ENCODE data around the gene GRK4.
A peak's percentile ranks its signal among the peaks of the same experiment; 100 is the strongest.
"Not testable (repeated sequence)": the region's sequence is repeated elsewhere in the genome, so short reads cannot be mapped to it uniquely, and the experiment has no call there.

GRK4 gene

GRCh38 chr4:2941138-2942036 lies 22.0 kb upstream of the GRK4 start:
- no peak for DNase-seq (ENCODE audit: low read depth in 1 of 2, low spot score in 1 of 2)

- no peak for DNase-seq (ENCODE audit: low read depth in 1 of 2, low spot score in 1 of 2)
Measured at GRCh38 chr4:2942037-2942531, 21.3 kb upstream of the GRK4 start.

DNA sequence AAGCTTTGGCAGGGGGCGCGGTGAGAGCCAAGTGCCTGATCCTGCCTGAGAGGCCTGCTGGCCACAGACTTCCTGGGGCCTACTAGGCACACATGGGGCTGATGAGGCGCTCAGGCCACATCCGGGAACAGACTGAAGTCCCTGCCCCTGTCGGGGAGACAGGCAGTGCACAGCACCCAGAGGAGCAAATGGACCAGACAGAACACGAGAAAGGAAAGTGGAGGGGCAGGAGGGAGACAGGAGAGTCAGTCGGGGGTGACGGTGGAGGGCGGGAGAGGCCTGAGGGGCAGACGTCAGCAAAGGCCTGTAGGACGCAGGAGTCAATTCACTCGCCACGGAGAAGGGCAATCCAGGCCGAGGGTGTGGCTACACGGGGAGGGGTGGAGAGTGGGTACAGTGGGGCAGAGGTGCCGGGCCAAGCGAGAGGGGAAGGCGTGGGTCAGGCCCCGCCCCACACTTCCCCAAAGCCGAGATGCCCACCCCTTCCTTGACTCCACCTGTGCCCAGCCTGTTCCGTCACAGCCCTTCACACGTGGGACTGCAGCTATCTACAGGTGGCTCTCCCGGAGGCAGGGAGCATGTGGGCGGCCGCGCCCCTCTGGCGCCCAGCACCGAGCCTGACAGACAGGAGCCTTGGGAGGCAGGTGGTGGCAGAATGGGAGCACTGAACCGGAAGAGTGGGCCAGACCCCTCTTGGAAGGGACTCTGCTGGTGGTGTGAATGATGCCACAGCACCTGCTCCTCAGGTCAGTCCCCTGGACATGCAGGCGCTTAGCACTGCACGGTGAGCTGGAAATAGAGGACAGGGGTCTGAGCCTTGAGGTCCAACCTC lies 20.6 kb upstream of the GRK4 start:
- DNase-seq (ENCODE audit: low read depth in 1 of 2, low spot score in 1 of 2), result no peak

DNA sequence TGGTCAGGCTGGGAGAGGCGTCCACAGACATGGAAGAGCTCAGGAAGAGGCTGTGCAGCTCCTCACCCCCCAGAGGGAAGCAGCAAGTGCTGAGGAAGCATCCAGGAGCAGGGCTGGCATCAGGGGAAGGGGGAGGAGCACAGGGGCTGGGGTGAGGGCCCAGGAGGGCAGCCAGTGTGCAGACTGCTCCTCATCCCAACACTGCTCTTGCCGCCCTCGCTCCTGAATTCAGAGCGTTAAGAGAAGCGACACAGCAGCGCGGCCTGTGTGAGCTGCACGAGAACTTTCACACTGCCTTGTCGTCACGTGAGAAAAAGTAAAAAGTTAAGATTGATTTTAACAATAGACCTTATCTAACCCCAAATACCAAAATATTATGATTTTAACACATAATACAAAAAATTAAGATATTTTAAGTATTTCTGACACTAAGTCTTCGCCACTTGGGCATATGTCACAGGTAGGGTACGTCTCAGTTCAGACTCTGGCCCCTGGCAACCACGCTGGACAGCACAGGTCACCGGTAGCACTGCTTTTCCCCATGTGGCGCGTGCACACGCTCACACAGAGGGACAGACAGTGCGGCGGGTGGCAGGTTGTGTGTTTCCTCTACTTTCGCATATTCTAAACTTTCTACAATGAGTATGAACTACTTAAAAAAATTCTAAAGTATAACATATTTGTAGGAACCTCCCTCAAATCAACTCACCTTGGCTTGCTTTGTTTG lies 19.8 kb upstream of the GRK4 start:
- DNase-seq (ENCODE audit: low read depth in 1 of 2, low spot score in 1 of 2), result no peak

DNA sequence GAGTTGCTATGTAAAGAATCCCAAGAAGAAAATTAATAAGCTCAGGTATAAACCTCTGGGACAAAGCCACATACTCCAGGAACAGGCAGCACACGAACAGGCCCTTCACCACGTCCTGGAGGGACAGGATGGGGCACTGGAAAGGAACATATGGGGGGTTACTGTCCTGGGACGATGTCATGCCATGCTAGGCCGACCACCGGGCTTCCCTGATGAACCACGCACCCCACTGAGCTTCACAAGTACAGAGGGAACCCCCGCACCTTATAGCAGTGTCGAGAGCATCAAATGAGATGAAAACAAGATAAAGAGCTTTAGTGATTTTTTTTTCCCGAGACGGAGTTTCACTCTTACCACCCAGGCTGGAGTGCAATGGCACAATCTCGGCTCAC lies 19.3 kb upstream of the GRK4 start:
- no peak for DNase-seq (ENCODE audit: low read depth in 1 of 2, low spot score in 1 of 2)

DNA sequence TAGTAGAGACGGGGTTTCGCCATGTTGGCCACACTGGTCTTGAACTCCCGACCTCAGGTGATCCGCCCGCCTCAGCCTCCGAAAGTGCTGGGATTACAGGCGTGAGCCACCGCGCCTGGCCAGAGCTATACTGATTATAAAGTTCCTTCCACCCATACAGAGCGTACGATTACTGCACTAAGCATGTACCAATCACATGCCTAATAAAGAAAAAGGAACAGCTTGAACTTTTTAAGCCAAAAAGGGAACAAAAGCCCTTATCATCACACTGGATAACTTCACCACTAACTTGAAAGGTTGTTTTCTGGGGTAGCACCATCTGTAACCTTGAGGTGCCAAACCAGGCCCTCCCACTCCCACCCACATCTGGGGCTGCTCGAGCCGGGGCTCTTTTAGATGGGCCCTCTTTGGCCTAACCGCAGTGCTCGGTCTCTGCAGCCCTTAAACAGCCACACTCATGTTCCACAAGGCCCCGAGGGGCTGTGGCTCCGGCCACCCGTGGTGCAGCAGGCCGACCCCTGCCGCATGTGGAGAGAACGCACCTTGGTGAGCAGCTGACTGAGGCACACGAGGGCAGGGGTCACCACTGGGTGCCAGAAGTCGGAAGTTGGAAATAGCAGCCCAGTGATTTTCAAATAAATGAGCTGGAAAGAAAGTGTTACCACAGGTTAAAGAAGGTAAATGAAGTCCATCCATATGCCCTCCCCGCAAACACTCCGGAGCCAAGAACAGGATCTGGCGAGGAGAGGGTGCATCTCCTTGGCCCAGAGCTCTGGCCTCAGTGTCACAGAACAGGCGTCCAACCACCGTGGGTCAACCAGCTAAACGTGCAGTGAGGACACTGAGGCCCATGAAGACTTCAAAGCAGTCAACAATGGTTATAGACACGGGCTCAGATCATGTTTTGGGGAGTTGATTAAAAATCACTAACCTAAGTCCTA lies 18.5 kb upstream of the GRK4 start:
- DNase-seq (ENCODE audit: low read depth in 1 of 2, low spot score in 1 of 2), result no peak

DNA sequence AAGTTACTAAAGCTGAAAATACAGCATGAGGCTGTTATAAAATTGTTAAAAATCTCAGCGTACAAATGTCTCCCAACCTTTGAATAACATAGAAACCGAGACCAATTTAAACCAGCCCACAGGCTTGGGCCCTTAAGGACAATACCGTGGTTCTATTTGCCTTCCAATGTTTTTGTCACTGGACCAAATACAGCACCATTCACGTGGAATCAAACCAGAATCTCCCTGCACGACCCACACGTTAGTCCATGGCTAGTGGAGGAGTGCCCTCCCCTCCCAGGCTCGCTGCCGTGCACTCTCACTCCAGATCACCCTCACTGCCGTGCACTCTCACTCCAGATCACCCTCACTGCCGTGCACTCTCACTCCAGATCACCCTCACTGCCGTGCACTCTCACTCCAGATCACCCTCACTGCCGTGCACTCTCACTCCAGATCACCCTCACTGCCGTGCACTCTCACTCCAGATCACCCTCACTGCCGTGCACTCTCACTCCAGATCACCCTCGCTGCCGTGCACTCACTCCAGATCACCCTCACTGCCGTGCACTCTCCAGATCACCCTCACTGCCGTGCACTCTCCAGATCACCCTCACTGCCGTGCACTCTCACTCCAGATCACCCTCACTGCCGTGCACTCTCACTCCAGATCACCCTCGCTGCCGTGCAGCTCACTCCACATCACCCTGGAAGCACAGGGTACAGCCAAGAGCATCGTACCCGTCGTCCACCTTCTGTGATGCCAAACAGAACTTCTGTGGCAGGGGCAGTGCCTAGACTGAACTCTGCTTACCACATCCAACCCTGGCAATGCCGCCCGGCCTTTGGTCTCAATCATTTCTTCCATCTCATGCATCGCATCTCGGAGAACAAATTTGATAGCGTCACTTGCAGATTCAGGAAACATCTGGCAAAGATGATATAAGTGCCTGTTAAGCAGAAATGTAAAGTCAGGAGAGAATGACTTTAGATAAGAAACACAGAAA lies 17.5 kb upstream of the GRK4 start:
- not testable (repeated sequence) for DNase-seq (ENCODE audit: low read depth in 1 of 2, low spot score in 1 of 2)

- DNase-seq (ENCODE audit: low read depth in 1 of 2, low spot score in 1 of 2), result no peak
Measured at GRCh38 chr4:2946812-2947600, 16.4 kb upstream of the GRK4 start.

- DNase-seq (ENCODE audit: low read depth in 1 of 2, low spot score in 1 of 2), result no peak
Measured at GRCh38 chr4:2947926-2948325, 15.4 kb upstream of the GRK4 start.

DNA sequence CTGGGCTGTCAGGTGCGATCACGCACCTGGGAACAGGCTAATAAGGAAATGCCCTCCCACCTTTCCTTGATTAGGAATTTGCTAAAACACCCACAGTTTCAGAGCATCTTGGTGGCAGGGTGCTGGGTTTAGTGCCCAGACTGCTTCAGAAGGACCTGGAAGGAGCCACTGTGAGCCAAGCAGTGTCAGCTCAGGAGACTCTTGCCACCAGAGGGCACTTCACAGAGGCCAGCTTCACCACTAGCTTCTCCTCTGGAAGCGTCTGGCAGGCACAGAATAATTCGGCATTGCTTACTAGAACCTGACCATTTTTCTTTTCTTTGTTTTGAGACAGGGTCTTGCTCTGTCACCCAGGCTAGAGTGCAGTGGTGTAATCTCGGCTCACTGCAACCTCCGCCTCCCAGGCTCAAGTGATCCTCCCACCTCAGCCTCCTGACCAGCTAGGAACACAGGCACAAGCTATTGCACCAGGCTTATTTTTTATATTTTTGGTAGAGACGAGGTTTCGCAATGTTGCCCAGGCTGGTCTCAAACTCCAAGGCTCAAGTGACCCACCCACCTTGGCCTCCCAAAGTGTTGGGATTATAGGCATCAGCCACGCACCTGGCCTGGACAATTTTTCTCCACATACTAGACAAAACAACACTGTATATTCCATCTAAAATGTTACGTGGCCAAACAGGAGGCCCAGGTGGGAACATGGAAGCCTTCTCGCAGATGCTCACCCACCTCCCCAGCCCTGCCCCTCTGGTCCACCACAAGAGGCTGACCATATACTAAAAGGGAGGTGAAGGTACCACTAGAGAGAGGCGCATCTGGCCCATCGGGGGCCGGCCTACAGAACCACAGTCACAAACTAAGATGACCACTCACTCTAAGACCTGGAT lies 14.2 kb upstream of the GRK4 start:
- DNase-seq (ENCODE audit: low read depth in 1 of 2, low spot score in 1 of 2), result no peak

DNA sequence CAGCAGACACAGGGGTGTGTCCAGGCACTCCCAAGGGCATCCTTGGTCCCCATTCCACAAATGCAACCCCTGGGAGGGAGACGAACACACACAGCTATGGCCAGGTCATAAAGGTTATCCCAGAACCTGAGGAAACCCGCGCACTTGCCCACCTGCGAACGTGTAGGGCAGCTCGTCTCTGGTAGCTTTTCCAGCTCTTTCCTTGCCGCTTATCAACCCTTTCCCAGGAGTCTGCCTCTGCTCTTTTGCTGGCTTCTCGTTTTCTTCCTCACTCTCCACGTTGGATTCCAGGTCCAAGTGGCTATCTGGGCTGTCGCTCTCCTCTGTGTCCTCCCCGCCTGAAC lies 13.6 kb upstream of the GRK4 start:
- no peak for DNase-seq (ENCODE audit: low read depth in 1 of 2, low spot score in 1 of 2)

DNA sequence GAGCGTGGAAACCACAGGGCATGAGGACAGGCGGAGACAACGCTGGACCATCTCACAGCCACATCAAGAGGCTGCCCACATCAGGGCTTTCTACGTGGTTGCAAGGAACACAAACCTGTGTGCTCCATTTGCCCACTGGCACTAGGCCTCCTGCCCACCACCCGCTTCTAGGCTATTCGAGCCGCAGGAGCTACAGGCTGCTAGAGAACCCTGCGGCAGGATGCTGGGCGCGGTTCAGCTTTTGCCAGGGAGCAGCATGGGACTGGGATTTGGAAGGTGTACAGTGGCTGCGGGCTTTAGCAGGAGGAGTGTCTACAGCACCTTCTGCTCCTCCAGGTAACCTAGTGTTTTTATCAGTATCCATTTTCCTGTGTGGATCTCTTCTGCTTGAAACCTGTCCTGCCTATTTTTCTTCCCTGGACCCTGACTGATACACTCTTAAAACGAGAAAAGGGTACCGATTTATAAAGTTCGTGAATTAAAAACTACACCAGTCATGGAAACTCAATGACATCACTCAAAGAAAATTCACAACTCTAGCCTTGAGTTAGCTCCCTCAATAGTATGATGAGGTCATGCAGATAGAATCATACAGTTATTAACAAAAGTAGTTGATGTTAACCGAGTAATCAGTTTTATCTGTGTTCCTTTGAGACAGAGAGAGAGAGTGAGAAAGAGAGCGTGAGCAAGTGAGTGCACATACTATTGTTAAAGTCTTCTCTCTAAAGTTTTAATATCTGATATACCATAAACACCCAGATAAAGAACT lies 13.0 kb upstream of the GRK4 start:
- DNase-seq (ENCODE audit: low read depth in 1 of 2, low spot score in 1 of 2), result no peak

DNA sequence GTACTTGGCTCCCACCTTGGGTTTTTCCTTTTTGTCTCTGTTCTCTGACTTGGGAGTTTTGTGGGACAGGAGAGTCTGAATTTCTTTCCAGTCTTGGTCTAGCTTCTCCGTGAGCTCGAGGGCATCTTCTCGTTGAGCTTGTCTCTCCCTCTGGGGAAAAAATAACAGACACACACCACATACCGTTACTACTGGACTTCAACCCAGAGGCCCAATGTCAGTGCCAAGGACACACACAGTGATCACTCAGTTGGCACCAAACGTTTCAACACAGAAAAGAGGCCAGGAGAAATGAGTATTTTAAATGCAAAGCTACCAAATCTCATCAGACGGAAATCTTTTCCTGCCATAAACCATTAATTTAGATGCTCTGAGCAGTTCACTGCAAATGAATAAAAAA lies 9.9 kb upstream of the GRK4 start:
- no peak for DNase-seq (ENCODE audit: low read depth in 1 of 2, low spot score in 1 of 2)

DNA sequence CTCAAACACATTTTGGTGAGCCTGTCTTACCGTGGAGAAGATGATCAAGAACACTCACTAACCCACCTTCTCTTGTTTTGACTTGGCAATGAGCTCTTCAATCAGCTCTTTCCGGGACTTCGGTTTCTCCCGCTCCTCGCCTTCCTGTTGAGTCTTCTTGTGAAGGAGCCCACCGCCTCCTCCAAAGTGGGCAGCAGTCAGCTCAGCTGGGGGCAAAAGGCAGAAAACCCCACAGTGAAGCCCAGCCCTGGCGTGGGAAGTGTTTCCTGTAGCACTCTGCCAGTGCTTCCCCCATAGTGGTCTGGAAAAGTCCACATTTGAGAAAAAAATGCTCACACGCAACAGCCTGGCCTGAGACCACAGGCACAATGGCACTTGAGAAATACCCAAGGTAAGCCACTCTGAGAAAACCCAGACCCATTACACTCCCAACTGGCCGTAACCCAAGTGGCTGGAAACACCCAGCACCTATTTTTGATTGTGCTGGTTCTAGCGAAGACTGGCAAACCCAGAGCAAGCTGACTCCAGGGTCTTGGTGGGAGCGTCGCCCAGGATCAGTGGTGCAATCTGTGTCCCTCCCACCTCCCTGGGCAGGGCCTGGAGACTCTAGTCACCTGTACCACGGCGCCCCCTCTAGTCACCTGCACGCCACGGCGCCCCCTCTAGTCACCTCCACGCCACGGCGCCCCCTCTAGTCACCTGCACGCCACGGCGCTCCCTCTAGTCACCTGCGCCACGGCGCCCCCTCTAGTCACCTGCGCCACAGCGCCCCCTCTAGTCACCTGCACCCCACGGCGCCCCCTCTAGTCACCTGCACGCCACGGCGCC lies 8.8 kb upstream of the GRK4 start:
- DNase-seq (ENCODE audit: low read depth in 1 of 2, low spot score in 1 of 2), result peak in 1 of 2 donors; percentile 56

- DNase-seq (ENCODE audit: low read depth in 1 of 2, low spot score in 1 of 2), result not testable (repeated sequence)
Measured at GRCh38 chr4:2955186-2956044, 8.0 kb upstream of the GRK4 start.
